ENCODE results near the gene OR5A1.

The OR5A1 gene

GRCh38 chr11:59480359-59480758 is 44.1 kb downstream of the OR5A1 start:
- DNase-seq: no peak
